ENCODE measurements around the gene XRCC4. TPM values are rescaled to one million over a fixed set of nuclear protein-coding genes. Genes with fewer than 3 reads are reported as not detected.

Gene XRCC4
- total and polyA plus RNA-seq, 8 donors: 0.91 to 3.7 (median 1.8) TPM

- Histone ChIP-seq H3K4me1 (peaks cover 6 to 20% (median 10%) of the 10 kb centered on the region in 3 donors), H3K9me3 (no peaks in the 10 kb centered on the region), H3K27ac (no peak overlapping the region), H3K36me3 (no peaks in the 10 kb centered on the region), H3K4me3 (no peak overlapping the region), H3K27me3 (no peaks in the 10 kb centered on the region)
- DNase-seq (no peak), ATAC-seq (no peak), FAIRE-seq (no peak)
- intact Hi-C loops (cut with DNase I): no loop called here
- no peak for TF ChIP-seq CTCF (IDR thresholded peaks at IDR 0.05)
Measured at GRCh38 chr5:83082750-83083149, 5.4 kb downstream of the XRCC4 start.

- H3K27ac ChIP-seq: no peak overlapping the region
- no peaks in the 10 kb centered on the region for H3K27me3 ChIP-seq
- FAIRE-seq (no peak), DNase-seq (no peak), ATAC-seq (no peak)
- H3K4me3 ChIP-seq: no peak overlapping the region
- H3K9me3 ChIP-seq: no peaks in the 10 kb centered on the region
- intact Hi-C loops (cut with DNase I): no loop called here
- H3K4me1 ChIP-seq: peaks cover 6 to 15% (median 10%) of the 10 kb centered on the region in 3 donors
- H3K36me3 ChIP-seq: no peaks in the 10 kb centered on the region
- no peak for TF ChIP-seq CTCF (IDR thresholded peaks at IDR 0.05)
- WGBS, 2 donors: 35 to 44% methylated on average over 2 of the region's 2 CpGs
Measured at GRCh38 chr5:83084336-83084735, 7.0 kb downstream of the XRCC4 start.

GRCh38 chr5:83085106-83085505 lies 7.8 kb downstream of the XRCC4 start:
- FAIRE-seq: peak; percentile 13
- ATAC-seq: peak; percentile 96 to 99 (median 98)

GRCh38 chr5:83090169-83090568 lies 12.8 kb downstream of the XRCC4 start:
- peaks cover 0 to 6% (median 6%) of the 10 kb centered on the region in 3 donors for H3K4me1 ChIP-seq
- no peaks in the 10 kb centered on the region for H3K36me3 ChIP-seq
- H3K27me3 ChIP-seq: no peaks in the 10 kb centered on the region
- no peak for FAIRE-seq
- ATAC-seq: no peak
- 94 to 97% methylated on average over 3 of the region's 3 CpGs for WGBS, 2 donors
- intact Hi-C loops (cut with DNase I): no loop called here
- no peak overlapping the region for H3K4me3 ChIP-seq
- DNase-seq: no peak
- peaks cover 0 to 8% (median 0%) of the 10 kb centered on the region in 4 donors for H3K9me3 ChIP-seq
- no peak for TF ChIP-seq CTCF (IDR thresholded peaks at IDR 0.05)
- H3K27ac ChIP-seq: no peak overlapping the region

More at GRCh38 chr5:83085106-83085505, 7.8 kb downstream of the XRCC4 start:
- Histone ChIP-seq H3K27me3 (no peaks in the 10 kb centered on the region), H3K9me3 (no peaks in the 10 kb centered on the region), H3K36me3 (no peaks in the 10 kb centered on the region), H3K4me3 (no peak overlapping the region), H3K4me1 (peaks cover 6 to 15% (median 10%) of the 10 kb centered on the region in 3 donors), H3K27ac (peak overlapping the region in 1 of 4 donors; percentile 14)
- peak in 1 of 6 donors; percentile 9 for DNase-seq
- WGBS, 2 donors: 34 to 38% methylated on average over 2 of the region's 2 CpGs
- intact Hi-C loops (cut with DNase I): no loop called here
- no peak for TF ChIP-seq CTCF (IDR thresholded peaks at IDR 0.05)

GRCh38 chr5:83092619-83093018 lies 15.3 kb downstream of the XRCC4 start:
- intact Hi-C loops (cut with DNase I): no loop called here
- Histone ChIP-seq H3K27me3 (no peaks in the 10 kb centered on the region), H3K4me3 (no peak overlapping the region), H3K9me3 (peaks cover 0 to 8% (median 0%) of the 10 kb centered on the region in 4 donors), H3K4me1 (peaks cover 0 to 3% (median 0%) of the 10 kb centered on the region in 3 donors), H3K27ac (no peak overlapping the region), H3K36me3 (no peaks in the 10 kb centered on the region)
- FAIRE-seq (no peak), ATAC-seq (no peak), DNase-seq (no peak)
- TF ChIP-seq CTCF (IDR thresholded peaks at IDR 0.05): no peak
- 90 to 91% methylated on average over 2 of the region's 2 CpGs for WGBS, 2 donors

Data from pancreas (tissue), 10 donors.